Measurements from ENCODE around the gene RSPH4A.

DNA sequence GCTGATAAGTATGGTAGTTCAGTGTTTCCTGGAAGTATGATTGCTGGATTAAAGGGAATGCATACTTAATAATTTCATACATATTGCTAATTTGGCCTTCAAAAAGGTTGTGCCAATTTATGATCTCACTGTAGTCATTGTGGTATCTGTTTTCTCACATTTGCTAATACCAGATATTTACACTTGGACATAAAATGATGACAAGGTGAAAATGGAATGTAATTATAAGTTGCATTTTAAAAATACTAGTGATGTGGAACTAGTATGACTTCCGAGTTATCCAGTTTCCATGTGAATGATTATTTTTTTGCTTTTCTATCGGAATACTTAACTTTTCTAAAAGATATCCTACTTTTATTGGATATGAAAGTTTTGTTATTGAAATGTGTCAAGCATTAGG, 29.5 kb upstream of the RSPH4A start:
- TF ChIP-seq, protein P1, sequence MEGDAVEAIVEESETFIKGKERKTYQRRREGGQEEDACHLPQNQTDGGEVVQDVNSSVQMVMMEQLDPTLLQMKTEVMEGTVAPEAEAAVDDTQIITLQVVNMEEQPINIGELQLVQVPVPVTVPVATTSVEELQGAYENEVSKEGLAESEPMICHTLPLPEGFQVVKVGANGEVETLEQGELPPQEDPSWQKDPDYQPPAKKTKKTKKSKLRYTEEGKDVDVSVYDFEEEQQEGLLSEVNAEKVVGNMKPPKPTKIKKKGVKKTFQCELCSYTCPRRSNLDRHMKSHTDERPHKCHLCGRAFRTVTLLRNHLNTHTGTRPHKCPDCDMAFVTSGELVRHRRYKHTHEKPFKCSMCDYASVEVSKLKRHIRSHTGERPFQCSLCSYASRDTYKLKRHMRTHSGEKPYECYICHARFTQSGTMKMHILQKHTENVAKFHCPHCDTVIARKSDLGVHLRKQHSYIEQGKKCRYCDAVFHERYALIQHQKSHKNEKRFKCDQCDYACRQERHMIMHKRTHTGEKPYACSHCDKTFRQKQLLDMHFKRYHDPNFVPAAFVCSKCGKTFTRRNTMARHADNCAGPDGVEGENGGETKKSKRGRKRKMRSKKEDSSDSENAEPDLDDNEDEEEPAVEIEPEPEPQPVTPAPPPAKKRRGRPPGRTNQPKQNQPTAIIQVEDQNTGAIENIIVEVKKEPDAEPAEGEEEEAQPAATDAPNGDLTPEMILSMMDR (conservative IDR thresholded peaks at IDR 0.05) = no peak
- no peak for TF ChIP-seq ZFX (IDR thresholded peaks at IDR 0.05)

Measured in C4-2B (cell line).